HepG2 (cell line): Measurements from ENCODE around the gene MPZL3. TPM values are rescaled to one million over a fixed set of nuclear protein-coding genes. Genes with fewer than 3 reads are reported as not detected.

ENCODE experiments used
- ATAC-seq: fragments of 200-7000 bp; cut with Tn5 transposase; 3 replicates; pipeline ENCODE4 v1.9.1; 2020; ENCODE audit warnings: mild to moderate bottlenecking, moderate library complexity
- BruUV-seq: library from RNA; stranded (reverse); fragments of 400-500 nt; replicated peaks from 2 replicates; lab custom pipeline; 2021; lab: Mats Ljungman, UMichigan
- CTCF ChIA-PET: fragments of 300-600 bp; formaldehyde crosslinking; extraction: SDS; loops from one replicate; lab custom pipeline; 2021; ENCODE audit warnings: low total read pairs, inconsistent platforms, low intra/inter-chr PET ratio; lab: Yijun Ruan, JAX
- POLR2A ChIA-PET: fragments of 350-600 bp; sonication (Branson Sonifier 250); formaldehyde crosslinking; loops from one replicate; lab custom pipeline; 2020; ENCODE audit warnings: antibody characterized with exemption, inconsistent platforms; lab: Yijun Ruan, JAX
- DNase-seq: peaks from one replicate; pipeline ENCODE4 v3.0.0-alpha.2; 2015; ENCODE audit warnings: low spot score
- FAIRE-seq: peaks from 3 replicates; lab custom pipeline; 2011; peaks lifted over from hg19 to GRCh38; lab: Jason Lieb, UNC
- H2AFZ ChIP-seq: one replicate; pipeline ENCODE4 v1.6.1; 2011; ENCODE audit warnings: low read length, inconsistent platforms
- H3K27ac ChIP-seq: fragments of 300-600 bp; 3 replicates; pipeline ENCODE4 v1.8.0; 2011; ENCODE audit warnings: mixed run types, mild to moderate bottlenecking, mixed read lengths, low read length, inconsistent platforms; ENCODE audit not compliant: insufficient read depth; ENCODE audit errors: extremely low read length
- H3K27me3 ChIP-seq, 2 experiments: fragments of 200-600 bp in 1 of 2; 2 replicates in 1 of 2; 3 replicates in 1 of 2; pipeline versions ENCODE4 v1.6.0 to v1.8.0; 2011; ENCODE audit warnings: low read length in 2 of 2, mild to moderate bottlenecking in 2 of 2, moderate library complexity in 2 of 2, inconsistent platforms in 1 of 2; ENCODE audit not compliant: insufficient read depth in 2 of 2, control insufficient read depth in 1 of 2
- H3K36me3 ChIP-seq, 2 experiments: fragments of 200-600 bp in 1 of 2; replicated peaks in 1 of 2; 2 replicates in 1 of 2; 3 replicates in 1 of 2; pipeline versions ENCODE4 v1.5.1 to v1.8.0; 2011; ENCODE audit warnings: low read length in 2 of 2, inconsistent platforms in 1 of 2; ENCODE audit not compliant: insufficient read depth in 2 of 2, control insufficient read depth in 1 of 2
- H3K4me1 ChIP-seq: 2 replicates; pipeline ENCODE4 v1.5.1; 2012; ENCODE audit warnings: low read length, inconsistent platforms; ENCODE audit not compliant: insufficient read depth
- H3K4me2 ChIP-seq: 2 replicates; pipeline ENCODE4 v1.6.0; 2011; ENCODE audit warnings: low read depth, low read length, inconsistent platforms
- H3K4me3 ChIP-seq, 3 experiments: fragments of 200-600 bp in 1 of 3; sonication (generic), shearing (Covaris generic) in 1 of 3; replicated peaks in 1 of 3; 2 replicates each; pipeline ENCODE4 v1.5.1; 2011 to 2016; ENCODE audit warnings: low read length in 3 of 3, inconsistent platforms in 2 of 3, low read depth in 2 of 3, mild to moderate bottlenecking in 2 of 3, control low read depth in 1 of 3, mixed read lengths in 1 of 3; ENCODE audit not compliant: insufficient read depth in 1 of 3
- H3K79me2 ChIP-seq: one replicate; pipeline ENCODE4 v1.6.1; 2011; ENCODE audit warnings: low read length, inconsistent platforms; ENCODE audit not compliant: insufficient read depth
- H3K9ac ChIP-seq: 2 replicates; pipeline ENCODE4 v1.6.0; 2011; ENCODE audit warnings: mild to moderate bottlenecking, low read depth, low read length, inconsistent platforms; ENCODE audit not compliant: insufficient read depth
- H3K9me3 ChIP-seq: 2 replicates; pipeline ENCODE4 v1.5.1; 2012; ENCODE audit warnings: mild to moderate bottlenecking, low read length
- H4K20me1 ChIP-seq: 2 replicates; pipeline ENCODE4 v1.6.0; 2011; ENCODE audit warnings: inconsistent platforms, mild to moderate bottlenecking, low read length, moderate library complexity; ENCODE audit not compliant: insufficient read depth
- AHDC1 ChIP-seq: sonication (generic); formaldehyde crosslinking; IDR thresholded peaks from 2 replicates; pipeline ENCODE4 v1.5.1; 2020; ENCODE audit warnings: mild to moderate bottlenecking, missing genetic modification reagents, borderline replicate concordance
- AKAP8 ChIP-seq: sonication (generic); formaldehyde crosslinking; IDR thresholded peaks from 2 replicates; pipeline ENCODE4 v1.5.1; 2020; ENCODE audit warnings: mild to moderate bottlenecking, missing genetic modification reagents
- ATF7-NPFF ChIP-seq: sonication (generic); formaldehyde crosslinking; IDR thresholded peaks from 2 replicates; pipeline ENCODE4 v1.8.1; 2023; ENCODE audit warnings: mild to moderate bottlenecking, low read depth, missing genetic modification reagents, moderate library complexity
- IRF9 ChIP-seq: sonication (generic); formaldehyde crosslinking; IDR thresholded peaks from 2 replicates; pipeline ENCODE4 v1.8.0; 2022; ENCODE audit warnings: missing genetic modification reagents, mild to moderate bottlenecking, borderline replicate concordance
- ZNF124 ChIP-seq: sonication (generic); formaldehyde crosslinking; IDR thresholded peaks from 2 replicates; pipeline ENCODE4 v1.4.0; 2020; ENCODE audit warnings: missing genetic modification reagents
- WGBS: methylation state at CpG from one replicate; pipeline ENCODE4 v1.1.6; 2017; ENCODE audit warnings: low lambda C conversion rate; 5-methylcytosine and 5-hydroxymethylcytosine counted together
- in situ Hi-C: cut with HindIII; loops from 2 replicates; pipeline ENCODE4 v1.10.0; 2017; ENCODE audit warnings: low pct_unique_long_range_greater_than_20kb; ENCODE audit not compliant: extremely low pct_ligation_motif_present
- intact Hi-C: fragments of 100-400 bp; cut with micrococcal nuclease; formaldehyde crosslinking; loops from one replicate; pipeline ENCODE4 v1.10.0; 2022; ENCODE audit not compliant: unreplicated experiment
- polyA plus RNA-seq, 8 experiments: library from polyadenylated mRNA; depleted of rRNA in 3 of 8; stranded (reverse) in 7 of 8; unstranded in 1 of 8; fragments of >200 nt; fragmentation: Illumina TruSeq in 4 of 8; extraction: Trizol in 4 of 8; gene quantifications; 2 replicates each; pipeline versions ENCODE4 v1.2.1 to v1.2.3, GENCODE V29; 2011 to 2016; ENCODE audit warnings: low read depth in 4 of 8, missing spikeins in 1 of 8, mixed read lengths in 1 of 8; ENCODE audit not compliant: insufficient read depth in 1 of 8
- total RNA-seq, 5 experiments: library from RNA; depleted of rRNA; stranded (reverse); fragments of >200 nt; fragmentation: Illumina TruSeq; extraction: Trizol; gene quantifications; 2 replicates each; pipeline ENCODE4 v1.2.3, GENCODE V29; 2016; ENCODE audit warnings: low read depth in 1 of 5
- TF ChIP-seq, protein P1 (sequence below), 2 experiments: sonication (generic) in 1 of 2; formaldehyde crosslinking in 1 of 2; IDR thresholded peaks; 2 replicates each; pipeline versions ENCODE4 v1.5.1 to v1.6.1; 2011 to 2020; ENCODE audit warnings: borderline replicate concordance in 1 of 2, low read depth in 1 of 2, low read length in 1 of 2, mild to moderate bottlenecking in 1 of 2, missing genetic modification reagents in 1 of 2, moderate library complexity in 1 of 2
- TF ChIP-seq, protein P2 (sequence below): sonication (generic); formaldehyde crosslinking; IDR thresholded peaks from 2 replicates; pipeline ENCODE4 v1.4.0; 2020; ENCODE audit warnings: missing genetic modification reagents, mild to moderate bottlenecking, borderline replicate concordance

Gene MPZL3
- total and polyA plus RNA-seq, 2 of the 13 experiments (the other 11 are each of a cell fraction or from before 2014, with no cell fraction given): 5.3 to 9.3 TPM

DNA sequence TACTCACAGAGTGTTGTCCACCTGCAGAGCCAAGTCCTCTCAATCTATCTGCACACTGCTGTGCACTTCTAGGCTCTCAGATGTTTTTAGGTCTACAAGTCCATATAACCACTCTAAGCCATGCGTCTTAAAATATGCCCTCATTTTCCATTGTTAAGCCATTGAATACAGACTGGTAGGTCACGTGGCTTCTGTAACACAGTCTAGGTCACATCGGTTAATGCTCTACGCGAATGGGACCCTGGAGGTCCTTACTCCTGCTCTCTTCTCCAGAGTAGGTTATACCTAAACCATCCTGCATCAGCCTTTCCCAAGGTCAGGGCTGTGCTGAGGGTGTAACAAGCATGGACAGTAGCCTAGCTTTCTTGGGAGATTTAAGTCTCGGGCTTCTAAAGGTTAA, 28.2 kb downstream of the MPZL3 start (continued):
- TF ChIP-seq, protein P1, sequence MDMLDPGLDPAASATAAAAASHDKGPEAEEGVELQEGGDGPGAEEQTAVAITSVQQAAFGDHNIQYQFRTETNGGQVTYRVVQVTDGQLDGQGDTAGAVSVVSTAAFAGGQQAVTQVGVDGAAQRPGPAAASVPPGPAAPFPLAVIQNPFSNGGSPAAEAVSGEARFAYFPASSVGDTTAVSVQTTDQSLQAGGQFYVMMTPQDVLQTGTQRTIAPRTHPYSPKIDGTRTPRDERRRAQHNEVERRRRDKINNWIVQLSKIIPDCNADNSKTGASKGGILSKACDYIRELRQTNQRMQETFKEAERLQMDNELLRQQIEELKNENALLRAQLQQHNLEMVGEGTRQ (IDR thresholded peaks at IDR 0.05; ENCODE audit: low read depth, low read length): no peak
- TF ChIP-seq, protein P1 (CRISPR knock-in tag; IDR thresholded peaks at IDR 0.05; ENCODE audit: borderline replicate concordance): no peak
- TF ChIP-seq, protein P2, sequence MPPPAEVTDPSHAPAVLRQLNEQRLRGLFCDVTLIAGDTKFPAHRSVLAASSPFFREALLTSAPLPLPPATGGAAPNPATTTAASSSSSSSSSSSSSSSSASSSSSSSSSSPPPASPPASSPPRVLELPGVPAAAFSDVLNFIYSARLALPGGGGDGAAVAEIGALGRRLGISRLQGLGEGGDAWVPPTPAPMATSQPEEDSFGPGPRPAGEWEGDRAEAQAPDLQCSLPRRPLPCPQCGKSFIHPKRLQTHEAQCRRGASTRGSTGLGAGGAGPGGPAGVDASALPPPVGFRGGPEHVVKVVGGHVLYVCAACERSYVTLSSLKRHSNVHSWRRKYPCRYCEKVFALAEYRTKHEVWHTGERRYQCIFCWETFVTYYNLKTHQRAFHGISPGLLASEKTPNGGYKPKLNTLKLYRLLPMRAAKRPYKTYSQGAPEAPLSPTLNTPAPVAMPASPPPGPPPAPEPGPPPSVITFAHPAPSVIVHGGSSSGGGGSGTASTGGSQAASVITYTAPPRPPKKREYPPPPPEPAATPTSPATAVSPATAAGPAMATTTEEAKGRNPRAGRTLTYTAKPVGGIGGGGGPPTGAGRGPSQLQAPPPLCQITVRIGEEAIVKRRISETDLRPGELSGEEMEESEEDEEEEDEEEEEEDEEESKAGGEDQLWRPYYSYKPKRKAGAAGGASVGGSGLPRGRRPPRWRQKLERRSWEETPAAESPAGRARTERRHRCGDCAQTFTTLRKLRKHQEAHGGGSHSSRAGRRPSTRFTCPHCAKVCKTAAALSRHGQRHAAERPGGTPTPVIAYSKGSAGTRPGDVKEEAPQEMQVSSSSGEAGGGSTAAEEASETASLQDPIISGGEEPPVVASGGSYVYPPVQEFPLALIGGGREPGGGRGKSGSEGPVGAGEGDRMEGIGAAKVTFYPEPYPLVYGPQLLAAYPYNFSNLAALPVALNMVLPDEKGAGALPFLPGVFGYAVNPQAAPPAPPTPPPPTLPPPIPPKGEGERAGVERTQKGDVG (CRISPR knock-in tag): no peak
- TF ChIP-seq AKAP8 (CRISPR knock-in tag): no peak
- TF ChIP-seq IRF9 (CRISPR knock-in tag): no peak

DNA sequence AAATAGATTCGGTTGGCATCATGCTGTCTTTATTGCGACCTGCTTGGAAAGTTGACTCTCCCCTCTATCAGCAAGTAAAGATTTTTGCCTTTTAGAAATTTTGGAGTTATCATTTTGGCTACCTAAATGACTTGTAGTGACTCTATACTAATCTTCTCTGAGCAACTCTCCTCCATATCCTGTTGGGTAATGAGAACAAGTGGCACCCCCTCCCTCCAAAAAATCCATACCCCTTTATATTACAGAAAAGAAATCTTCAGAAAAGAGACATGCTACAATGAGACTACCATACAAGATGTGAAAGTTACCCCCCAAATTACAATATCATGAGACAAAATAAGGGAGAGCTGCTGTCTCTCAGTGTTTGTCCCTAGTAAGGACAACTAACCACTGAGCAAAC, 28.6 kb downstream of the MPZL3 start:
- in situ Hi-C loops (no loop called here), intact Hi-C loops (no loop called here)
- Histone ChIP-seq H3K27me3 (no peaks in the 10 kb centered on the region), H3K9ac (no peak overlapping the region), H3K9me3 (no peaks in the 10 kb centered on the region), H3K27ac (no peak overlapping the region), H3K4me2 (no peak overlapping the region), H3K4me3 (no peak overlapping the region), H3K79me2 (no peaks in the 10 kb centered on the region), H2AFZ (no peak overlapping the region), H4K20me1 (no peaks in the 10 kb centered on the region), H3K36me3 (no peaks in the 10 kb centered on the region), H3K4me1 (peaks cover 23% of the 10 kb centered on the region)
- ATAC-seq (no peak), DNase-seq (no peak), FAIRE-seq (no peak)
- CTCF ChIA-PET: no interaction called here
- BruUV-seq: no TSS peak
- POLR2A ChIA-PET: no interaction called here
- 99% methylated on average over 2 of the region's 2 CpGs for WGBS
- TF ChIP-seq ATF7-NPFF (CRISPR knock-in tag) (no peak), ZNF124 (CRISPR knock-in tag) (no peak), AHDC1 (no peak)
